Body of pancreas (tissue), 4 donors: ENCODE measurements around the gene STX3. TPM values are rescaled to one million over a fixed set of nuclear protein-coding genes. Genes with fewer than 3 reads are reported as not detected.

Experiments used
- ATAC-seq: fragments of 150-250 bp; one replicate; pipeline ENCODE4 v1.9.1; 2016
- DNase-seq, 4 donors: peaks; one replicate each; pipeline ENCODE4 v3.0.0-alpha.2; 2019
- H3K27ac ChIP-seq, 4 donors: fragments of 200-600 bp; sonication (generic); 1 replicate in 3 of 4; 2 replicates in 1 of 4; pipeline versions ENCODE4 v1.5.1 to v1.6.1; 2016 to 2019; ENCODE audit warnings: mild to moderate bottlenecking in 1 of 4, mixed read lengths in 1 of 4, moderate library complexity in 1 of 4
- H3K27me3 ChIP-seq, 2 donors: fragments of 200-600 bp; sonication (generic); one replicate each; pipeline ENCODE4 v1.6.0; 2016; ENCODE audit warnings: mild to moderate bottlenecking in 1 of 2
- H3K36me3 ChIP-seq, 2 donors: fragments of 200-600 bp; sonication (generic); replicated peaks in 1 of 2; 2 replicates each; pipeline ENCODE4 v1.5.1; 2016; ENCODE audit warnings: low read depth in 2 of 2; ENCODE audit not compliant: insufficient read depth in 1 of 2
- H3K4me1 ChIP-seq: fragments of 200-600 bp; sonication (generic); one replicate; pipeline ENCODE4 v1.6.0; 2016
- H3K4me3 ChIP-seq, 2 donors: fragments of 200-600 bp; sonication (generic); 1 replicate in 1 of 2; 2 replicates in 1 of 2; pipeline ENCODE4 v1.5.1; 2016 to 2019
- H3K9me3 ChIP-seq, 3 donors: fragments of 200-600 bp; sonication (generic); 1 replicate in 2 of 3; 2 replicates in 1 of 3; pipeline ENCODE4 v1.5.1; 2016
- POLR2A ChIP-seq, 3 donors: fragments of 450-650 bp; IDR thresholded peaks; one replicate each; pipeline ENCODE4 v1.6.1; 2016; ENCODE audit warnings: antibody characterized with exemption in 3 of 3, mild to moderate bottlenecking in 2 of 3
- WGBS, 2 donors: methylation state at CpG; one replicate each; pipeline ENCODE4 v1.1.5; 2017; 5-methylcytosine and 5-hydroxymethylcytosine counted together
- intact Hi-C: fragments of 100-400 bp; cut with DNase I; formaldehyde crosslinking; loops from one replicate; pipeline ENCODE4 v1.15.1; 2023
- total RNA-seq, 2 donors: library from RNA; depleted of rRNA; stranded (reverse); fragments of >200 nt; gene quantifications; one replicate each; pipeline ENCODE4 v1.1.0, GENCODE V29; 2016
- TF ChIP-seq, protein P1 (sequence below), 7 experiments: fragments of 450-650 bp in 4 of 7; fragments of 200-600 bp in 3 of 7; sonication (generic) in 3 of 7; IDR thresholded peaks; one replicate each; pipeline ENCODE4 v1.5.1; 2016 to 2019; ENCODE audit warnings: antibody characterized with exemption in 7 of 7

Gene STX3
- total RNA-seq, 2 donors from 2014 or later: 31.6 to 56.7 TPM

DNA sequence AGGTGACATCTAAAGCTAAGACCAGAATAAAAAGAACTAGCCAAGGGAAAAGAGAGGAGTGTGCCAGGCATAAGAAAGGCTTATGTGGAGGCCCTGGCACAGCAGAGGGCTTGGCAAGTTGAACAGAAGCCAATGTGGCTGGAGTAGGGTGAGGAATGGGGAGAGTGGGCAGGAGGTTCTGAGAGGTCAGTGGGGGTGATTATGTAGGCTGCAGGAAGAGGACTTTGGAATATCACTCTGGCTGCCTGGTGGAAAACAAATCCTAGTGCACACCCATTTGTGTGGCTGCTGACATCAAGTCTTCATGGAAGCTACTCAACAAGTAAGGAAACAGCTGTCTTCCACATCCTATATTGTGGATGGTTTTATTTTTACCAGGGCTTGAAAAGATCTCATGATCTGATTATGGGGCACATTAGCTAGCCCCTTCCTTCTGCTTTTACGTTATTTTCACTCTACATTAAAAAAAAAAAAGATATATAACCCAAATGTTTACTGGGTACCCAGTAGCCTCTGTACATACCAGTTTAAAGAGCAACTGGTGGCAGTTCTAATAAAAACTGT, 52.0 kb downstream of the STX3 start:
- peaks cover 0 to 10% of the 10 kb centered on the region in 2 donors for H3K36me3 ChIP-seq
- intact Hi-C loops: no loop called here
- no peaks in the 10 kb centered on the region for H3K9me3 ChIP-seq
- H3K27me3 ChIP-seq: no peaks in the 10 kb centered on the region
- H3K27ac ChIP-seq: no peak overlapping the region
- ATAC-seq: no peak
- WGBS, 2 donors: 75 to 88% methylated on average over 1 of the region's 1 CpG
- DNase-seq: no peak
- no peak for TF ChIP-seq POLR2A (IDR thresholded peaks at IDR 0.05)
- TF ChIP-seq, protein P1, sequence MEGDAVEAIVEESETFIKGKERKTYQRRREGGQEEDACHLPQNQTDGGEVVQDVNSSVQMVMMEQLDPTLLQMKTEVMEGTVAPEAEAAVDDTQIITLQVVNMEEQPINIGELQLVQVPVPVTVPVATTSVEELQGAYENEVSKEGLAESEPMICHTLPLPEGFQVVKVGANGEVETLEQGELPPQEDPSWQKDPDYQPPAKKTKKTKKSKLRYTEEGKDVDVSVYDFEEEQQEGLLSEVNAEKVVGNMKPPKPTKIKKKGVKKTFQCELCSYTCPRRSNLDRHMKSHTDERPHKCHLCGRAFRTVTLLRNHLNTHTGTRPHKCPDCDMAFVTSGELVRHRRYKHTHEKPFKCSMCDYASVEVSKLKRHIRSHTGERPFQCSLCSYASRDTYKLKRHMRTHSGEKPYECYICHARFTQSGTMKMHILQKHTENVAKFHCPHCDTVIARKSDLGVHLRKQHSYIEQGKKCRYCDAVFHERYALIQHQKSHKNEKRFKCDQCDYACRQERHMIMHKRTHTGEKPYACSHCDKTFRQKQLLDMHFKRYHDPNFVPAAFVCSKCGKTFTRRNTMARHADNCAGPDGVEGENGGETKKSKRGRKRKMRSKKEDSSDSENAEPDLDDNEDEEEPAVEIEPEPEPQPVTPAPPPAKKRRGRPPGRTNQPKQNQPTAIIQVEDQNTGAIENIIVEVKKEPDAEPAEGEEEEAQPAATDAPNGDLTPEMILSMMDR (IDR thresholded peaks at IDR 0.05): no peak
- H3K4me1 ChIP-seq: peaks cover 10% of the 10 kb centered on the region
- no peak overlapping the region for H3K4me3 ChIP-seq

DNA sequence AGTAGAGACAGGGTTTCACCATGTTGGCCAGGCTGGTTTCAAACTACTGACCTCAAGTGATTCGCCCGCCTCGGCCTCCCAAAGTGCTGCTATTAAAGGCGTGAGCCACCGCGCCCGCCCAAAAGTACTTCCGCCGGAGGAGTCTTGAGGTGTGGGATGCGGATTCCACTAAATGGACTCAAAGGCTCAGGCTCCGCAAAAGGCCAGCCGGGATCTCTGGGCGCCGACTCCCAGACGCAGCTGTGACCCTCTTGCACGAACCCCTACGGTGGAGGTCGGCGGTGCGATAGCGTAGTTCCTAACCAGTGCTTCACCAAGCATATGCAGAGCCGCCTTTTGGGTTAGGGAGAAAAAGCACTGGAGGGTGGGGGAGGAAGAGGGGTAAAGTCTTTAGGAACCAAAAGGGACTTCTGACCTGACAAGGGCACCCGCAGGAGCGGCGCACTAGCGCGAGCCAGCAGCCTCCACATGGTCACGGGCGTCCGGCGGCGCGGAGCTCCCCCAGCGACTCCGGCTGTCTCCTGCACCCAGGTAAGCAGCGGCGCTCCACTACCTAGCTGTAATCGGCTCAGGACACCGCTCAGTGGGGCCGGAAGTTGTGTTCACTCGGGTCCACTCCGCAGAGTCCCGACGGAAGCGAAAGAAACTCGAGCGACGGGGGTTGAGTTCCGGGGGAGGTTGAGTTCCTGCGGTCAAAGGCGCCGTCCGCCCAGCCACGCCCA, 55.2 kb downstream of the STX3 start, which contains the start of gene MRPL16:
Gene MRPL16 (minus strand): TSS at position 590 of the 722 bp plus-strand sequence. CDS start 120 bp downstream, at position 470.
- ATAC-seq: peak; percentile 99
- no peaks in the 10 kb centered on the region for H3K27me3 ChIP-seq
- peak; percentile 94 to 95 (median 94) for DNase-seq
- H3K4me1 ChIP-seq: peaks cover 8% of the 10 kb centered on the region
- TF ChIP-seq, protein P1 (IDR thresholded peaks at IDR 0.05): peak in 6 of 7 experiments; percentile 7 to 63 (median 56)
- TF ChIP-seq POLR2A (IDR thresholded peaks at IDR 0.05): peak; percentile 57 to 89 (median 89)
- peaks cover 0 to 3% of the 10 kb centered on the region in 2 donors for H3K36me3 ChIP-seq
- intact Hi-C loops: no loop called here
- peak within 1 kb of the TSS; percentile 77 to 82 for H3K4me3 ChIP-seq
- WGBS, 2 donors: 0 to 2% methylated on average over 40 to 53 of the region's 54 CpGs
- no peaks in the 10 kb centered on the region for H3K9me3 ChIP-seq
- H3K27ac ChIP-seq: peak within 1 kb of the TSS; percentile 70 to 92 (median 84)

DNA sequence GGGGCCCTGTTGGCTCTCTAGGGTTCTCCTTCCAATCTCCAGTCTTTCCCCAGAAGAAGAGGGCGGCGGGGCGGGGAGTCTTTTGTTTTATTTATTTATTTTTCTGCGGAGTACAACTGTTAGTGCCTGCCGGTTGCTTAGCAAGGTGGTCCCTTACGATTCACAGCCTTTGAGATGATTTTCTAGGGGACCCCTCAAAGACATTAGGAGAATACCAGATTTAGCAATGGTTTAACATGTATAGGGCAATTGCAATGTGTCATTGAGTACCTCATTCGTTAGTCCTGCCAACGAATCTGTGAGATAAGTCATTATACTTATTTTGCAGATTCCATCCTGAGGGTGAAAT, 55.7 kb downstream of the STX3 start:
- H3K4me3 ChIP-seq: peak overlapping the region in 1 of 2 donors; percentile 82
- H3K9me3 ChIP-seq: no peaks in the 10 kb centered on the region
- peak overlapping the region in 3 of 4 donors; percentile 79 to 92 (median 89) for H3K27ac ChIP-seq
- H3K36me3 ChIP-seq: peaks cover 0 to 3% of the 10 kb centered on the region in 2 donors
- H3K4me1 ChIP-seq: peaks cover 8% of the 10 kb centered on the region
- ATAC-seq: no peak
- DNase-seq: no peak
- 8 to 11% methylated on average over 8 of the region's 8 CpGs for WGBS, 2 donors
- intact Hi-C loops: no loop called here
- TF ChIP-seq POLR2A (IDR thresholded peaks at IDR 0.05): no peak
- TF ChIP-seq, protein P1 (IDR thresholded peaks at IDR 0.05): no peak
- H3K27me3 ChIP-seq: no peaks in the 10 kb centered on the region

DNA sequence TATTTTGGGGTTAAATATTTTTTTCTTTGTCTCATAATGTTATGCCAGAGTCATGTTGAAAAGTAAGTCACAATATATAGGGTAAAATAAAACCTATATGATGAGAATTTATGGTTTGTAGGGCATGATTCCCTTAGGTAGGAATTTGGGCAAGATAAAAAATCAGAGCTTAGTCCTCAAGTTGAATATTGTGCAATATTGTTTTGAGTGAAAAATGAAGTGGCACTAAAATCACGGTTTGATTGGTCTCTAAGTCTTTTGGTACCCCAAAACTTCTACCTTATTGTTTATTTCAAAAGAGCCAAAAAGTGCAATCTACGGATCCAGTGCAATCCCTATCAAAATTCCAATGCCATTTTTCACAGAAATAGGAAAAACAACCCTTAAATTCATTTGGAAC, 57.0 kb downstream of the STX3 start:
- Histone ChIP-seq H3K9me3 (no peaks in the 10 kb centered on the region), H3K4me3 (no peak overlapping the region), H3K27me3 (no peaks in the 10 kb centered on the region), H3K36me3 (no peaks in the 10 kb centered on the region), H3K27ac (no peak overlapping the region), H3K4me1 (peaks cover 8% of the 10 kb centered on the region)
- TF ChIP-seq POLR2A (IDR thresholded peaks at IDR 0.05): no peak
- TF ChIP-seq, protein P1 (IDR thresholded peaks at IDR 0.05): no peak
- 63 to 95% methylated on average over 2 of the region's 2 CpGs for WGBS, 2 donors
- DNase-seq (no peak), ATAC-seq (no peak)
- intact Hi-C loops: no loop called here
